Fibroblast of the aortic adventitia (primary cell): ENCODE measurements around the gene G3BP1. TPM values are rescaled to one million over a fixed set of nuclear protein-coding genes. Genes with fewer than 3 reads are reported as not detected.

Experiments used
- DNase-seq: peaks from one replicate; pipeline ENCODE4 v3.0.0-alpha.2; 2010; ENCODE audit warnings: low read depth
- H3K4me3 ChIP-seq: 2 replicates; pipeline ENCODE4 v1.5.1; 2011; ENCODE audit warnings: low read depth, mild to moderate bottlenecking, control low read depth, low read length, moderate library complexity
- total RNA-seq: library from RNA; depleted of rRNA; stranded (reverse); fragments of >200 nt; gene quantifications from 2 replicates; pipeline ENCODE4 v1.2.3, GENCODE V29; 2012; ENCODE audit warnings: low replicate concordance
- TF ChIP-seq, protein P1 (sequence below): IDR thresholded peaks from 2 replicates; pipeline ENCODE4 v1.5.1; 2011; ENCODE audit warnings: mild to moderate bottlenecking, low read length, control low read depth, inconsistent platforms; ENCODE audit not compliant: insufficient read depth

Gene G3BP1
- total RNA-seq, 1 donor = 239 TPM

DNA sequence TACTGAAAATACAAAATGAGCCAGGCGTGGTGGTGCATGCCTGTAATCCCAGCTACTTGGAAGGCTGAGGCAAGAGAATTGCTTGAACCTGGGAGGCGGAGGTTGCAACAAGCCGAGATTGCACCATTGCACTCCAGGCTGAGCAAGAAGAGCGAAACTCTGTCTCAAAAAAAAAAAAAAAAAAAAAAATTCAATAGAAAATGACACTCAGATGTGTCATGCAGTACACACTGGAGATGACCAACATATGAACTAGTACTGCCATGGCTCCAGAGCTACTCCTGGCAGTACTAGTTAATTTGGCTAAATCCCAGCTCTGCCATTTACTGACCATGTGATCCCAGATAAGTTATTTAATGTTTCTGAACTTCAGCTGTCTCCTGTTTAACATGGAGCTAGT, 20.7 kb upstream of the G3BP1 start:
- peak; percentile 48 for DNase-seq
- H3K4me3 ChIP-seq = no peak overlapping the region
- TF ChIP-seq, protein P1, sequence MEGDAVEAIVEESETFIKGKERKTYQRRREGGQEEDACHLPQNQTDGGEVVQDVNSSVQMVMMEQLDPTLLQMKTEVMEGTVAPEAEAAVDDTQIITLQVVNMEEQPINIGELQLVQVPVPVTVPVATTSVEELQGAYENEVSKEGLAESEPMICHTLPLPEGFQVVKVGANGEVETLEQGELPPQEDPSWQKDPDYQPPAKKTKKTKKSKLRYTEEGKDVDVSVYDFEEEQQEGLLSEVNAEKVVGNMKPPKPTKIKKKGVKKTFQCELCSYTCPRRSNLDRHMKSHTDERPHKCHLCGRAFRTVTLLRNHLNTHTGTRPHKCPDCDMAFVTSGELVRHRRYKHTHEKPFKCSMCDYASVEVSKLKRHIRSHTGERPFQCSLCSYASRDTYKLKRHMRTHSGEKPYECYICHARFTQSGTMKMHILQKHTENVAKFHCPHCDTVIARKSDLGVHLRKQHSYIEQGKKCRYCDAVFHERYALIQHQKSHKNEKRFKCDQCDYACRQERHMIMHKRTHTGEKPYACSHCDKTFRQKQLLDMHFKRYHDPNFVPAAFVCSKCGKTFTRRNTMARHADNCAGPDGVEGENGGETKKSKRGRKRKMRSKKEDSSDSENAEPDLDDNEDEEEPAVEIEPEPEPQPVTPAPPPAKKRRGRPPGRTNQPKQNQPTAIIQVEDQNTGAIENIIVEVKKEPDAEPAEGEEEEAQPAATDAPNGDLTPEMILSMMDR = no peak

DNA sequence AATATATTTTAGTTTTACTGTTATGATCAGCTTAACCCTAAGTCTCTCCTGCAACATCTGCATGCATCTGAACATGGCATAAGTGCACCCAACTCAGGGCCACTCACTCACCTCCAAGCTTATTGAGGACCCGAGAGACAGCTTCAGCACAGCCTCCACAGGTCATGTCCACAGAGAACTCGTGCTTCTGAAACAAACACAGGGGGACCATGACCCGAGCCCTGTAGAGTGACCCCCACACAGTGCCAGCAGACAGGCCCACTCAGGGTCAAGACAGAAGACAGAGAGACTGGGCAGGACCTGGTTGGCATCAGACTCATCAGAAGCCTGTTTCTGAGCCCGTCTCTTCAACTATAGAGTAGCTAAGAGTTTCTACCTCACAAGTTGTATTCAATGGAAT, 20.2 kb upstream of the G3BP1 start:
- TF ChIP-seq, protein P1 = no peak
- DNase-seq = no peak
- H3K4me3 ChIP-seq = no peak overlapping the region

GRCh38 chr5:151755383-151755782, 16.4 kb upstream of the G3BP1 start:
- no peak overlapping the region for H3K4me3 ChIP-seq
- TF ChIP-seq, protein P1 = no peak
- DNase-seq = no peak

DNA sequence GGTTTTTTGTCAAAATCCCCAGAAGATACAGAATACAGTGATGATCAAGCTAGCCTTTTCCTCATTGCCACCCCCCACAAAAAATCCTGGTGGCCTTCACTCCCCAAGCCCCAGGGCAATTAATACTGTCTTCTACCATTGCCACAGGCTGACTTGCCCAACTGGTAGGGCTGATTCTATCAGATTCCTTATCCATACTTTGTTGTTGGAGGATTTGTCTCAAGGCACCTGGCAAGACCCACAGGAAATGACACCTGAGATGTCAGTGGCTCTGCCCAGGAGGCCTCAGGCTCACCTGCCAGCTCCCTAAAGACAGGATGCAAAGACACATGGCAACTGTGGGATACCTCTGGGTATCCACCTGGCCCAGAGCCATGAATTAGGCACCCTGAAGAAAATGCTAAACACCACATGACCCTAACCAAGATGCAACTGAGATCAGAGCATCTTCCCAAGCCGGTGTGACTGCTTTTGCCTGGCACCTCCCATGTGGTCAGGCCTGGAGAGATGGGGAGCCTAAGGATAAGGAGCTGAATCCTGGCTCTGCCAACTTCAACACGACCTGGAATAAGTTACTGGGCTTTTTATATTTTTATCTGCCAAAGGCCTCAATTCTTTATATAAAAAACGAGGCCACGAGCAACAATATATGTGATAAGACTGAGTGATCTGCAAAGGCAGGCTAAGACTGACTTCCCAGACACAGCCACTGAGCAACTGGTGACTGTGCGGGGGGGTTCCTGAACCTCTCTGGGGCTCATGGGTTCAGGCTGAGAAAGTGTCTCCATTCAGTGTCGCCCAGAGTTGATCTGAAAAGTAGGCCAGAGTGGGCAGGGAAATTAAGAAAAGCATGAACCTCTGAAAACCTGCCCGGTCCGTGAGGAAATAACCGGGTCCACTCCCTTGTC, 14.3 kb upstream of the G3BP1 start:
- DNase-seq = no peak
- TF ChIP-seq, protein P1 = no peak
- peak overlapping the region; percentile 90 for H3K4me3 ChIP-seq

- TF ChIP-seq, protein P1 = no peak
- H3K4me3 ChIP-seq = peak overlapping the region; percentile 90
- no peak for DNase-seq
These were observed 13.7 kb upstream of the G3BP1 start for GRCh38 chr5:151758141-151758429.

DNA sequence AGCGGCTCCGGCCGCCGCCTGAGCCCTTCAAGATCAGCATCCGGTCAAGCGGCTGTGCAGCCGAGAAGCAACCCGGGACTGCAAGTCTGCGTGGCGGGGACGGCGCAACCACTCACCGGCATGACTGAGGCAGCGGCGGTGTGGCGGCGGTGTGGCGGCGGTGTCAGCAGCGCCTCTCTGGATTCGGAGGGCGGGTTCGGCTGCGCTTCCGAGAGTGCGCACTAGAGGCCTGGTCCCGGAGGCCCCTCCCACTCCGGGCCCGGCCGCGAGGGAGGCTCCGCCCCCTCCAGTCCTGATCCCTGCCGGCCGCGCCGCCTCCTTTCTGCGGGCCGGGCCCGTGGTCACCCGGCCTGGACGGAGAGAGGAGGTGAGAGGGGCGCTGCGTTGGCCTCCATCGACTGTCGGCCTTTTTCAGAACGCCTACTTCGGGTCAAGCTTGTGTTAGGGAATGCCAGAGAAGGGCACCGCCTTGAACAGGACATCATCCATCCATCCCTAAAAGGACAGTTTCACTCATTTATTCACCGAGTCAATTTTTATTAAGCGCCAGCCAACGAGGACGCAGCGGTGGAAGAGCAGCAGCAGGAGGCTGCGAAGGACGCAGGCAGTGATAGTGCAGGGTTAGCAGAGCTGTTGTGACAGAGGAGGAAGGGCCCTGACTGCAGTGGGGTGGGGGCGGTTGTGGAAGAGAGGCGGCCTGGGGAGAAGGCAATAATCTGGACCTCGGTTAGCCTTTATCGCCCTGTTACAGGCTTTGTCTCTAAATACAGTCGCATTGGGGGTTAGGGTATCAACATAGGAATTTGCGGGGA, 13.1 kb upstream of the G3BP1 start, which contains the start of gene ATOX1:
ATOX1 (minus strand) TSS at position 202 of the 812 bp plus-strand sequence; CDS start at position 122, 80 bp downstream.
- peak; percentile 81 for DNase-seq
- peak within 1 kb of the TSS; percentile 90 for H3K4me3 ChIP-seq
- TF ChIP-seq, protein P1 = peak; percentile 18
